CD14-positive monocyte (primary cell): ENCODE results near the gene HMCN1. TPM values are rescaled to one million over a fixed set of nuclear protein-coding genes. Genes with fewer than 3 reads are reported as not detected.

Experiments
- DNase-seq, 3 donors: peaks; one replicate each; pipeline ENCODE4 v3.0.0-alpha.2; 2011 to 2022
- H2AFZ ChIP-seq: 2 replicates; pipeline ENCODE4 v1.6.0; 2012; ENCODE audit warnings: mild to moderate bottlenecking, low read depth, low read length, inconsistent platforms; ENCODE audit not compliant: insufficient read depth, poor library complexity, severe bottlenecking
- H3K27ac ChIP-seq, 2 donors: 1 replicate in 1 of 2; 2 replicates in 1 of 2; pipeline ENCODE4 v1.5.1; 2012 to 2013; ENCODE audit warnings: low read length in 2 of 2, control low read depth in 1 of 2, inconsistent platforms in 1 of 2, low read depth in 1 of 2, mild to moderate bottlenecking in 1 of 2
- H3K27me3 ChIP-seq, 2 donors: one replicate each; pipeline versions ENCODE4 v1.6.0 to v1.6.1; 2011 to 2013; ENCODE audit warnings: low read length in 2 of 2; ENCODE audit not compliant: control insufficient read depth in 2 of 2, insufficient read depth in 2 of 2
- H3K36me3 ChIP-seq, 2 donors: replicated peaks in 1 of 2; 1 replicate in 1 of 2; 2 replicates in 1 of 2; pipeline versions ENCODE4 v1.5.1 to v1.6.1; 2012 to 2013; ENCODE audit warnings: low read length in 2 of 2, control low read depth in 1 of 2, inconsistent platforms in 1 of 2, mild to moderate bottlenecking in 1 of 2; ENCODE audit not compliant: insufficient read depth in 2 of 2, control insufficient read depth in 1 of 2
- H3K4me1 ChIP-seq, 2 donors: 1 replicate in 1 of 2; 2 replicates in 1 of 2; pipeline versions ENCODE4 v1.5.1 to v1.6.1; 2012 to 2013; ENCODE audit warnings: low read length in 2 of 2, control low read depth in 1 of 2, inconsistent platforms in 1 of 2, mild to moderate bottlenecking in 1 of 2, moderate library complexity in 1 of 2; ENCODE audit not compliant: insufficient read depth in 2 of 2, control insufficient read depth in 1 of 2
- H3K4me2 ChIP-seq: replicated peaks from 2 replicates; pipeline ENCODE3; 2012; ENCODE audit warnings: low read length, moderate library complexity, mild to moderate bottlenecking; ENCODE audit not compliant: poor library complexity, severe bottlenecking; ENCODE audit errors: extremely low read depth
- H3K4me3 ChIP-seq, 3 experiments: fragments of 200-600 bp in 1 of 3; sonication (generic) in 1 of 3; replicated peaks in 1 of 3; 1 replicate in 2 of 3; 2 replicates in 1 of 3; pipeline ENCODE4 v1.5.1; 2011 to 2013; ENCODE audit warnings: low read length in 3 of 3, mild to moderate bottlenecking in 3 of 3, control low read depth in 2 of 3, low read depth in 2 of 3, inconsistent platforms in 1 of 3, moderate library complexity in 1 of 3
- H3K79me2 ChIP-seq: 2 replicates; pipeline ENCODE4 v1.6.0; 2012; ENCODE audit warnings: mild to moderate bottlenecking, control low read depth, inconsistent platforms, low read length, moderate library complexity; ENCODE audit not compliant: insufficient read depth
- H3K9ac ChIP-seq: 2 replicates; pipeline ENCODE4 v1.6.0; 2017; ENCODE audit warnings: low read length, mild to moderate bottlenecking; ENCODE audit not compliant: insufficient read depth, poor library complexity, severe bottlenecking
- H3K9me3 ChIP-seq, 2 donors: replicated peaks in 1 of 2; 1 replicate in 1 of 2; 2 replicates in 1 of 2; pipeline versions ENCODE4 v1.5.1 to v1.6.1; 2012 to 2013; ENCODE audit warnings: low read length in 2 of 2, control low read depth in 1 of 2; ENCODE audit not compliant: control insufficient read depth in 1 of 2, insufficient read depth in 1 of 2
- H4K20me1 ChIP-seq: 2 replicates; pipeline ENCODE4 v1.6.0; 2012; ENCODE audit warnings: mild to moderate bottlenecking, low read length, control low read depth, moderate library complexity; ENCODE audit not compliant: insufficient read depth
- H3K27ac Mint-ChIP-seq, 7 donors: one replicate each; pipeline ENCODE4 v1.8.0; 2020; ENCODE audit warnings: mild to moderate bottlenecking in 7 of 7, mixed read lengths in 7 of 7, moderate library complexity in 6 of 7, inconsistent platforms in 2 of 7
- H3K27me3 Mint-ChIP-seq, 3 donors: one replicate each; pipeline ENCODE4 v1.8.0; 2021 to 2022; ENCODE audit warnings: low read depth in 3 of 3, mild to moderate bottlenecking in 3 of 3, mixed read lengths in 3 of 3, moderate library complexity in 3 of 3, inconsistent platforms in 1 of 3
- H3K36me3 Mint-ChIP-seq, 2 donors: one replicate each; pipeline ENCODE4 v1.8.0; 2020; ENCODE audit warnings: mixed read lengths in 2 of 2, inconsistent platforms in 1 of 2, mild to moderate bottlenecking in 1 of 2
- H3K4me1 Mint-ChIP-seq: one replicate; pipeline ENCODE4 v1.8.0; 2020; ENCODE audit warnings: mild to moderate bottlenecking, mixed read lengths
- H3K4me3 Mint-ChIP-seq, 2 donors: one replicate each; pipeline ENCODE4 v1.8.0; 2020; ENCODE audit warnings: mild to moderate bottlenecking in 2 of 2, mixed read lengths in 2 of 2, moderate library complexity in 1 of 2
- H3K9me3 Mint-ChIP-seq, 7 donors: one replicate each; pipeline ENCODE4 v1.8.0; 2020 to 2022; ENCODE audit warnings: mixed read lengths in 7 of 7, mild to moderate bottlenecking in 6 of 7, moderate library complexity in 6 of 7, inconsistent platforms in 2 of 7
- WGBS: methylation state at CpG from one replicate; pipeline ENCODE4 v1.1.5; 2013; ENCODE audit warnings: missing lambda C conversion rate; ENCODE audit not compliant: insufficient coverage; 5-methylcytosine and 5-hydroxymethylcytosine counted together
- intact Hi-C, 2 donors: fragments of 100-400 bp; cut with micrococcal nuclease; formaldehyde crosslinking; loops; one replicate each; pipeline versions ENCODE4 v1.15.0 to v1.15.1; 2023
- polyA plus RNA-seq, 3 donors: library from polyadenylated mRNA; depleted of rRNA in 1 of 3; unstranded in 2 of 3; stranded (reverse) in 1 of 3; fragments of 300-500 nt in 2 of 3; fragments of >200 nt in 1 of 3; fragmentation: Illumina TruSeq in 2 of 3; gene quantifications; 1 replicate in 2 of 3; 2 replicates in 1 of 3; pipeline ENCODE4 v1.2.3, GENCODE V29; 2012 to 2021
- TF ChIP-seq, protein P1 (sequence below): fragments of 200-600 bp; IDR thresholded peaks from one replicate; pipeline ENCODE4 v1.8.0; 2022; ENCODE audit warnings: antibody characterized with exemption, mild to moderate bottlenecking

HMCN1 gene
- polyA plus RNA-seq, 3 donors, result not detected

GRCh38 chr1:185894791-185895190 lies 160.6 kb downstream of the HMCN1 start:
- H3K27me3 ChIP-seq, result no peaks in the 10 kb centered on the region
- DNase-seq, result no peak
- H3K27me3 Mint-ChIP-seq, result no peaks in the 10 kb centered on the region
- H3K27ac Mint-ChIP-seq, result no peak overlapping the region
- no peaks in the 10 kb centered on the region for H3K4me1 Mint-ChIP-seq
- H3K79me2 ChIP-seq, result no peaks in the 10 kb centered on the region
- H3K36me3 Mint-ChIP-seq, result no peaks in the 10 kb centered on the region
- H3K4me3 Mint-ChIP-seq, result no peak overlapping the region
- H3K9me3 ChIP-seq, result peaks cover 5 to 8% of the 10 kb centered on the region in 2 donors
- H3K4me2 ChIP-seq, result no peak overlapping the region
- TF ChIP-seq, protein P1, sequence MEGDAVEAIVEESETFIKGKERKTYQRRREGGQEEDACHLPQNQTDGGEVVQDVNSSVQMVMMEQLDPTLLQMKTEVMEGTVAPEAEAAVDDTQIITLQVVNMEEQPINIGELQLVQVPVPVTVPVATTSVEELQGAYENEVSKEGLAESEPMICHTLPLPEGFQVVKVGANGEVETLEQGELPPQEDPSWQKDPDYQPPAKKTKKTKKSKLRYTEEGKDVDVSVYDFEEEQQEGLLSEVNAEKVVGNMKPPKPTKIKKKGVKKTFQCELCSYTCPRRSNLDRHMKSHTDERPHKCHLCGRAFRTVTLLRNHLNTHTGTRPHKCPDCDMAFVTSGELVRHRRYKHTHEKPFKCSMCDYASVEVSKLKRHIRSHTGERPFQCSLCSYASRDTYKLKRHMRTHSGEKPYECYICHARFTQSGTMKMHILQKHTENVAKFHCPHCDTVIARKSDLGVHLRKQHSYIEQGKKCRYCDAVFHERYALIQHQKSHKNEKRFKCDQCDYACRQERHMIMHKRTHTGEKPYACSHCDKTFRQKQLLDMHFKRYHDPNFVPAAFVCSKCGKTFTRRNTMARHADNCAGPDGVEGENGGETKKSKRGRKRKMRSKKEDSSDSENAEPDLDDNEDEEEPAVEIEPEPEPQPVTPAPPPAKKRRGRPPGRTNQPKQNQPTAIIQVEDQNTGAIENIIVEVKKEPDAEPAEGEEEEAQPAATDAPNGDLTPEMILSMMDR, result no peak
- intact Hi-C loops, result no loop called here
- H3K9me3 Mint-ChIP-seq, result peaks cover 3 to 18% (median 8%) of the 10 kb centered on the region in 7 donors
- no peaks in the 10 kb centered on the region for H3K4me1 ChIP-seq
- H2AFZ ChIP-seq, result no peak overlapping the region
- no peak overlapping the region for H3K9ac ChIP-seq
- no peaks in the 10 kb centered on the region for H4K20me1 ChIP-seq
- no peak overlapping the region for H3K27ac ChIP-seq
- no CpG with 5 or more reads among the region's 3 CpGs for WGBS
- no peaks in the 10 kb centered on the region for H3K36me3 ChIP-seq
- no peak overlapping the region for H3K4me3 ChIP-seq

GRCh38 chr1:185895208-185895900 lies 161.2 kb downstream of the HMCN1 start:
- Histone ChIP-seq H3K4me3 (no peak overlapping the region), H3K4me2 (no peak overlapping the region), H3K36me3 (no peaks in the 10 kb centered on the region), H3K27me3 (no peaks in the 10 kb centered on the region), H2AFZ (no peak overlapping the region), H3K27ac (no peak overlapping the region), H3K9me3 (peaks cover 5 to 8% of the 10 kb centered on the region in 2 donors), H3K9ac (no peak overlapping the region), H3K79me2 (no peaks in the 10 kb centered on the region), H4K20me1 (no peaks in the 10 kb centered on the region), H3K4me1 (no peaks in the 10 kb centered on the region)
- Mint-ChIP-seq H3K4me1 (no peaks in the 10 kb centered on the region), H3K27ac (no peak overlapping the region), H3K36me3 (no peaks in the 10 kb centered on the region), H3K4me3 (no peak overlapping the region), H3K27me3 (no peaks in the 10 kb centered on the region), H3K9me3 (peaks cover 3 to 14% (median 5%) of the 10 kb centered on the region in 7 donors)
- intact Hi-C loops, result no loop called here
- TF ChIP-seq, protein P1, result no peak
- DNase-seq, result no peak
- WGBS, result no CpG with 5 or more reads among the region's 1 CpG
